Thoracic aorta (tissue), 2 donors: ENCODE data around the gene SETD9. TPM values are rescaled to one million over a fixed set of nuclear protein-coding genes. Genes with fewer than 3 reads are reported as not detected.

Experiments used
- ATAC-seq: fragments of 150-250 bp; one replicate; pipeline ENCODE4 v1.8.0; 2017; ENCODE audit warnings: low read depth; ENCODE audit not compliant: insufficient number of reproducible peaks, low FRiP score
- DNase-seq: peaks from one replicate; pipeline ENCODE4 v3.0.0-alpha.2; 2020; ENCODE audit warnings: low spot score
- H3K27ac ChIP-seq, 2 donors: fragments of 200-600 bp; sonication (generic); 1 replicate in 1 of 2; 2 replicates in 1 of 2; pipeline ENCODE4 v1.5.1; 2016; ENCODE audit warnings: mild to moderate bottlenecking in 2 of 2, moderate library complexity in 2 of 2
- H3K27me3 ChIP-seq: fragments of 200-600 bp; sonication (generic); replicated peaks from 2 replicates; pipeline ENCODE4 v1.6.0; 2016; ENCODE audit warnings: mild to moderate bottlenecking; ENCODE audit not compliant: insufficient read depth
- H3K36me3 ChIP-seq: fragments of 200-600 bp; sonication (generic); one replicate; pipeline ENCODE4 v1.5.1; 2016
- H3K4me1 ChIP-seq, 2 donors: fragments of 200-600 bp; sonication (generic); 1 replicate in 1 of 2; 2 replicates in 1 of 2; pipeline versions ENCODE4 v1.5.1 to v1.6.0; 2016; ENCODE audit warnings: low read depth in 2 of 2, mild to moderate bottlenecking in 1 of 2; ENCODE audit not compliant: control insufficient read depth in 1 of 2
- H3K4me3 ChIP-seq: fragments of 200-600 bp; sonication (generic); 2 replicates; pipeline ENCODE4 v1.5.1; 2016; ENCODE audit warnings: mild to moderate bottlenecking
- H3K9me3 ChIP-seq: fragments of 200-600 bp; sonication (generic); 2 replicates; pipeline ENCODE4 v1.5.1; 2016
- total RNA-seq, 2 donors: library from RNA; depleted of rRNA; stranded (reverse); fragments of >200 nt; gene quantifications; one replicate each; pipeline versions ENCODE4 v1.1.0 to v1.2.3, GENCODE V29; 2016
- TF ChIP-seq, protein P1 (sequence below): fragments of 200-600 bp; sonication (generic); IDR thresholded peaks from one replicate; pipeline ENCODE4 v1.5.1; 2019; ENCODE audit warnings: antibody characterized with exemption

SETD9 gene
- total RNA-seq, 2 donors from 2014 or later, result 5.1 to 8.8 TPM

DNA sequence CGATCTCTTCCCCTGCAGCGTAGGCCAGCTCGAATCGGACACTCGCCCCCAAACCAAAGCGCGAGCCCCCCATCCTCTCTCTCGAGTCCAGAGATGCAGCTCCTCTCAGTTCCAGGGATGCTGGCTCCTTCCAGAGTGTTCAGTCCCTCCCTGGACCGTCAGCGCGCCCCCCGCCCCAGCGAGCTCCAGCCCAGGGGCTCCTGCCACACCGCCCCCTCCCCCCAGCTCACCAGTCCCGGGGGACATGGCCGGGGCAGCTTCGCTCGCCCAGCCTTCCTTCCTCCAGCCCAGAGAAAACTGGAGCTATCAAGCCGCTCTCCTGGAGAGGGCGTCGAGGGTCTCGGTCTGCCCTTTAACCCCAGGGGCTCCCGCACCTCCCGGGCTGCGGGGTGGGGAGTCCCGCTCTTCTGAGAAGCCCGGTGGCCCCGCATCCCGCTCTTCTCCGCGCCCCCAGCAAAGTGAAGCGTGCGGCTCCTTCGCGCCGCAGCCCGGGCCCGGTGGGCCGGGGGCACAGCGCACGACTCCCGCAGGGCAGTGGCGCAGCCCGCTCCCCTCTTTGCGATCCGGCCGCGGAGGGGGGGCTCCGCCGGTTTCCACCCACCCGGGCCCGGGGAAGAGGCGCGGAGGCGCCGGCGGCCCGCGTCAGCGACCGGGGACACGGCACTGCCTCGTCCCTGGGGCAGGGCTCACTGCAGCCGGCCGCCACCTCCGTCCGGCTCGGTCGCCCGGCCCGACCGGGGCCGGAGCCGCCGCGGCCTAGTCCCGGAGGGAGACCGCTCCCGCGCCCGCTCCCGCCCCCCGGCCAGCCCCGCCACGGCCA, 41.9 kb downstream of the SETD9 start:
- peak overlapping the region; percentile 77 to 82 for H3K27ac ChIP-seq
- peak overlapping the region; percentile 95 for H3K4me3 ChIP-seq
- H3K9me3 ChIP-seq, result no peaks in the 10 kb centered on the region
- no peaks in the 10 kb centered on the region for H3K27me3 ChIP-seq
- peaks cover 3% of the 10 kb centered on the region for H3K36me3 ChIP-seq
- ATAC-seq (peak; percentile 23), DNase-seq (no peak)
- H3K4me1 ChIP-seq, result peaks cover 0 to 18% of the 10 kb centered on the region in 2 donors
- TF ChIP-seq, protein P1, sequence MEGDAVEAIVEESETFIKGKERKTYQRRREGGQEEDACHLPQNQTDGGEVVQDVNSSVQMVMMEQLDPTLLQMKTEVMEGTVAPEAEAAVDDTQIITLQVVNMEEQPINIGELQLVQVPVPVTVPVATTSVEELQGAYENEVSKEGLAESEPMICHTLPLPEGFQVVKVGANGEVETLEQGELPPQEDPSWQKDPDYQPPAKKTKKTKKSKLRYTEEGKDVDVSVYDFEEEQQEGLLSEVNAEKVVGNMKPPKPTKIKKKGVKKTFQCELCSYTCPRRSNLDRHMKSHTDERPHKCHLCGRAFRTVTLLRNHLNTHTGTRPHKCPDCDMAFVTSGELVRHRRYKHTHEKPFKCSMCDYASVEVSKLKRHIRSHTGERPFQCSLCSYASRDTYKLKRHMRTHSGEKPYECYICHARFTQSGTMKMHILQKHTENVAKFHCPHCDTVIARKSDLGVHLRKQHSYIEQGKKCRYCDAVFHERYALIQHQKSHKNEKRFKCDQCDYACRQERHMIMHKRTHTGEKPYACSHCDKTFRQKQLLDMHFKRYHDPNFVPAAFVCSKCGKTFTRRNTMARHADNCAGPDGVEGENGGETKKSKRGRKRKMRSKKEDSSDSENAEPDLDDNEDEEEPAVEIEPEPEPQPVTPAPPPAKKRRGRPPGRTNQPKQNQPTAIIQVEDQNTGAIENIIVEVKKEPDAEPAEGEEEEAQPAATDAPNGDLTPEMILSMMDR, result no peak

DNA sequence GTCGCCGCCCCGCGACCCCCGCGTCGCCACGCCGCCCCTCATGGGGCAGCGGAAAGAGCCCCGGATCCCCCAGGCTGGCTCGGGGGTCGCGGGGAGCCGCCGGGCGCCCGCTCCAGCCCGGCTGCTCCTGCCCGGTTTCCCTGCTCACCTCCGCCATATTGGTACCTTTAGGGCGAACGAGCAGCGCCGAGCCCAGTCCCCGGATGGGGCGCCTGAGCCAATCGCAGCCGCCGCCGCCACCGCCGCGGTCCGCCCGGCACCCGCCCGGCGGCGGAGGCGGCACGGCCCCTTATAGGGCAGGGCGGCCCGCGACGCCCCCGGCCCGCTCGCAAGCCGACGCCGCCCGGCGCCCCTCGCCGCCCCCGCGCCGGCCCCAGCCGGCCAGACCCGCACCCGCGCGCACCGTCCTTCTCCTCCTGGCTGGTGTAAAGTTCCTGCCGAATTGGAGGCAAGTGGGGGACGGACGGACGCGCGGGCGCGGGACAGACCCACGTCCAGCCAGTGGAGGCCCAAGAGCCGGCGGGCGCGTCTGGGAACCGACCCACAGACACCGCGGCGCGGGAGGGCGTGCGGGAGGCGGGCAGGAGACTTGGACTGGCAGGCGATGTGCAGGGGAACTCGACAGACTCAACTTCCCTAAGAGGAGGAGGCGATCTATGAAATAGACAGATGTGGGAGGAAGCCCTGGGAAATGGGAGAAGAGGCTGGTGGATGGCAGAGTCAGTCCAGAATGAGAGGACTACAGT, 42.7 kb downstream of the SETD9 start, which contains the start of gene MIER3:
MIER3 (minus strand) TSS at position 178 of the 746 bp plus-strand sequence; CDS start at position 157, 21 bp downstream.
- peaks cover 0 to 18% of the 10 kb centered on the region in 2 donors for H3K4me1 ChIP-seq
- peak within 1 kb of the TSS; percentile 95 for H3K4me3 ChIP-seq
- no peaks in the 10 kb centered on the region for H3K27me3 ChIP-seq
- ATAC-seq (peak; percentile 77), DNase-seq (peak; percentile 14)
- H3K27ac ChIP-seq, result peak within 1 kb of the TSS; percentile 77 to 82
- TF ChIP-seq, protein P1, result no peak
- H3K9me3 ChIP-seq, result no peaks in the 10 kb centered on the region
- H3K36me3 ChIP-seq, result no peaks in the 10 kb centered on the region

DNA sequence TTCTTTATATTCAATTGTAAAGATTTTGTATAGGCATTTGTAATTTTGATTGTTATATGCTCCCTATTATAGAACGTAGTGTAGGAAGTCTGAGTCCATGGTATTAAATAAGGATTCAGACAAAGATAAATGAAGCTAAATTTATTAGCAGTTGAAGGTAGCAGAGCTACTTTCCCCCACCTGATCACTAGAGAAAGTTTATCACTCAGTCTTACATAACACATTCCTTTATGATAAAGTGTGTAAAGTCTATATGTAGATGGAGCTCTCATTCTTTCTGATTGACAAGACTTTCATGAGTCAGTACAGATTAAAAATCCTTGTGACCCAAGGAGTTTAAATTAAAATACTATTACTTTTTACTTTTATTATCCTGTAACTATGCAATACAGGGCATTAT, 44.9 kb downstream of the SETD9 start:
- DNase-seq, result no peak
- no peak overlapping the region for H3K27ac ChIP-seq
- no peak overlapping the region for H3K4me3 ChIP-seq
- no peaks in the 10 kb centered on the region for H3K9me3 ChIP-seq
- no peak for ATAC-seq
- H3K27me3 ChIP-seq, result no peaks in the 10 kb centered on the region
- peaks cover 0 to 11% of the 10 kb centered on the region in 2 donors for H3K4me1 ChIP-seq
- TF ChIP-seq, protein P1, result no peak
- H3K36me3 ChIP-seq, result no peaks in the 10 kb centered on the region

DNA sequence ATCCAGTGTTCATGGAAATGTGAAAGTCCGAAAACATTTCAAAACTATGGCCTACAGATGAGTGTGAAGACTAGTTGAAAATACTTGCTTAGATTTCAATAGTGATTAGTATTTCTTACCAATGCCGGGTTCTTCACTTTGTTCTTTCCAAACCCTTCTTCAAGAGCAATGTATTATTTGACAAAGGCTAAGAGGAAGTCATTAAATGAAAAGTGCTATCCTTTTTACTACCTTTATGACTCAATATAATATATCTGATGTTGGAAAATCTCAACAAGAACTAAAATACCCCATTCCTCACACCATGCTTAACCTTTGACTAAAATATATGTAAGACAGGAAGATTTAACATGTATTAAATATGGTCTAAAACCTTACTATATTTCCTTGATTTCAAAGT, 49.2 kb downstream of the SETD9 start:
- no peak overlapping the region for H3K4me3 ChIP-seq
- H3K4me1 ChIP-seq, result no peaks in the 10 kb centered on the region
- H3K9me3 ChIP-seq, result no peaks in the 10 kb centered on the region
- TF ChIP-seq, protein P1, result no peak
- no peak for ATAC-seq
- H3K36me3 ChIP-seq, result no peaks in the 10 kb centered on the region
- H3K27ac ChIP-seq, result no peak overlapping the region
- H3K27me3 ChIP-seq, result no peaks in the 10 kb centered on the region
- no peak for DNase-seq

DNA sequence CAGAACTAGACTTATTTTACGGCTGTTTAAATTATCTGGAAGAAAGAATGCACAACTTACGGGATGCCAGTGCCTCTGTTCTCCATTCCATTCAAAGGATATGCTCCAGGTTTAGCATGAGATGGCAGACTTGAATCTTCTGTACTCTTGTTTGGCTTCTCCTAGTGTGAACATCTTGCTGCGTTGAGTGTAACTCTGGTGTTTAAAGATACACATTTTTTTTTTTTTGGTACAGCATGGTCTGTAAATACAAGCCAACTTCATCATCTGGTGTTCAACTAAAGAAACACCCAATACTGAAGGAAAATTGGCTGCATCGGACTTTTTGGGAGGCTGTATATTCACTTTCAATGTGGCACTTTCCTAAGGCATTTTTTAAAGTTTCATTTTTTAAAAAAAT, 49.9 kb downstream of the SETD9 start:
- ATAC-seq (no peak), DNase-seq (no peak)
- H3K27me3 ChIP-seq, result no peaks in the 10 kb centered on the region
- H3K4me3 ChIP-seq, result no peak overlapping the region
- no peak overlapping the region for H3K27ac ChIP-seq
- TF ChIP-seq, protein P1, result no peak
- no peaks in the 10 kb centered on the region for H3K36me3 ChIP-seq
- no peaks in the 10 kb centered on the region for H3K4me1 ChIP-seq
- no peaks in the 10 kb centered on the region for H3K9me3 ChIP-seq
